HepG2 (cell line): Measurements from ENCODE around the gene DRAP1. TPM values are rescaled to one million over a fixed set of nuclear protein-coding genes. Genes with fewer than 3 reads are reported as not detected.

Experiments used
- GPBP1L1 ChIP-seq: sonication (generic); formaldehyde crosslinking; IDR thresholded peaks from 2 replicates; pipeline ENCODE4 v1.5.0; 2020; ENCODE audit warnings: mild to moderate bottlenecking, missing genetic modification reagents
- HIC2 ChIP-seq: sonication (generic); formaldehyde crosslinking; IDR thresholded peaks from 2 replicates; pipeline ENCODE4 v1.9.0; 2022; ENCODE audit warnings: low read depth, missing genetic modification reagents
- KIAA2018 ChIP-seq: sonication (generic); formaldehyde crosslinking; IDR thresholded peaks from 2 replicates; pipeline ENCODE4 v1.5.0; 2020; ENCODE audit warnings: mild to moderate bottlenecking, missing genetic modification reagents, borderline replicate concordance
- PRPF4 ChIP-seq: fragments of 200-400 bp; formaldehyde crosslinking; IDR thresholded peaks from 2 replicates; pipeline ENCODE4 v1.6.1; 2016; ENCODE audit warnings: low read length, low read depth; ENCODE audit not compliant: poor library complexity, severe bottlenecking
- SNRNP70 ChIP-seq: fragments of 200-400 bp; formaldehyde crosslinking; IDR thresholded peaks from 2 replicates; pipeline ENCODE4 v1.6.1; 2017; ENCODE audit warnings: mild to moderate bottlenecking, low read depth, low read length, moderate library complexity
- WIZ ChIP-seq: sonication (generic); formaldehyde crosslinking; IDR thresholded peaks from 2 replicates; pipeline ENCODE4 v1.5.1; 2020; ENCODE audit warnings: mild to moderate bottlenecking, missing genetic modification reagents
- XBP1 ChIP-seq: sonication (generic); formaldehyde crosslinking; IDR thresholded peaks from 2 replicates; pipeline ENCODE4 v1.5.0; 2020; ENCODE audit warnings: missing genetic modification reagents
- YEATS4 ChIP-seq: sonication (generic); formaldehyde crosslinking; IDR thresholded peaks from 2 replicates; pipeline ENCODE4 v1.4.0; 2020; ENCODE audit warnings: missing genetic modification reagents, borderline replicate concordance
- ZFP41 ChIP-seq: sonication (generic); formaldehyde crosslinking; IDR thresholded peaks from 2 replicates; pipeline ENCODE4 v1.4.0; 2020; ENCODE audit warnings: mild to moderate bottlenecking, missing genetic modification reagents, borderline replicate concordance
- ZNF335 ChIP-seq: sonication (generic); formaldehyde crosslinking; IDR thresholded peaks from 2 replicates; pipeline ENCODE4 v1.4.0; 2020; ENCODE audit warnings: missing genetic modification reagents
- ZSCAN20 ChIP-seq: sonication (generic); formaldehyde crosslinking; IDR thresholded peaks from 2 replicates; pipeline ENCODE4 v1.4.0; 2020; ENCODE audit warnings: missing genetic modification reagents, mild to moderate bottlenecking, borderline replicate concordance
- polyA plus RNA-seq, 8 experiments: library from polyadenylated mRNA; depleted of rRNA in 3 of 8; stranded (reverse) in 7 of 8; unstranded in 1 of 8; fragments of >200 nt; fragmentation: Illumina TruSeq in 4 of 8; extraction: Trizol in 4 of 8; gene quantifications; 2 replicates each; pipeline versions ENCODE4 v1.2.1 to v1.2.3, GENCODE V29; 2011 to 2016; ENCODE audit warnings: low read depth in 4 of 8, missing spikeins in 1 of 8, mixed read lengths in 1 of 8; ENCODE audit not compliant: insufficient read depth in 1 of 8
- total RNA-seq, 5 experiments: library from RNA; depleted of rRNA; stranded (reverse); fragments of >200 nt; fragmentation: Illumina TruSeq; extraction: Trizol; gene quantifications; 2 replicates each; pipeline ENCODE4 v1.2.3, GENCODE V29; 2016; ENCODE audit warnings: low read depth in 1 of 5

Gene DRAP1
- total and polyA plus RNA-seq, 2 of the 13 experiments (the other 11 are each of a cell fraction or from before 2014, with no cell fraction given) = 46.8 to 52.3 TPM

- TF ChIP-seq KIAA2018 (no peak), XBP1 (CRISPR knock-in tag) (no peak), HIC2 (CRISPR knock-in tag) (no peak), ZSCAN20 (CRISPR knock-in tag) (no peak), WIZ (CRISPR knock-in tag) (no peak), SNRNP70 (no peak), PRPF4 (no peak), GPBP1L1 (CRISPR knock-in tag) (no peak), ZNF335 (CRISPR knock-in tag) (no peak), YEATS4 (CRISPR knock-in tag) (no peak), ZFP41 (CRISPR knock-in tag) (no peak)
Observed at GRCh38 chr11:65964906-65965305, 45.7 kb downstream of the DRAP1 start (continued).
